HTR-8/SVneo (cell line): ENCODE data around the gene FBXO48.
"Not testable (repeated sequence)": the region's sequence is repeated elsewhere in the genome, so short reads cannot be mapped to it uniquely, and the experiment has no call there.

Experiments
- DNase-seq: peaks from one replicate; pipeline ENCODE4 v3.0.0; 2011; ENCODE audit warnings: low spot score, mixed read lengths; ENCODE audit not compliant: insufficient read length
- FAIRE-seq: peaks from 2 replicates; lab custom pipeline; 2011; peaks lifted over from hg19 to GRCh38; lab: Jason Lieb, UNC

The FBXO48 gene

GRCh38 chr2:68475110-68475509, 8.0 kb upstream of the FBXO48 start:
- FAIRE-seq = peak; percentile 54
- no peak for DNase-seq

GRCh38 chr2:68472796-68473414, 5.8 kb upstream of the FBXO48 start:
- FAIRE-seq = no peak
- no peak for DNase-seq

GRCh38 chr2:68471385-68471784, 4.3 kb upstream of the FBXO48 start:
- DNase-seq (no peak), FAIRE-seq (no peak)

- FAIRE-seq = no peak
- no peak for DNase-seq
Measured at GRCh38 chr2:68469935-68470334, 2.8 kb upstream of the FBXO48 start.

GRCh38 chr2:68468801-68469200, 1.7 kb upstream of the FBXO48 start:
- FAIRE-seq = no peak
- no peak for DNase-seq

GRCh38 chr2:68466778-68467076, 367 bp downstream of the FBXO48 start:
- FAIRE-seq (no peak), DNase-seq (no peak)

GRCh38 chr2:68466361-68466777, 725 bp downstream of the FBXO48 start:
- no peak for DNase-seq
- FAIRE-seq = no peak

GRCh38 chr2:68465081-68465916, 1.8 kb downstream of the FBXO48 start:
- FAIRE-seq = no peak
- no peak for DNase-seq

- DNase-seq (no peak), FAIRE-seq (no peak)
Measured at GRCh38 chr2:68464651-68465050, 2.4 kb downstream of the FBXO48 start.

- no peak for FAIRE-seq
- peak; percentile 41 for DNase-seq
Measured at GRCh38 chr2:68463287-68463877, 3.7 kb downstream of the FBXO48 start.

GRCh38 chr2:68458981-68459380, 8.1 kb downstream of the FBXO48 start:
- DNase-seq (no peak), FAIRE-seq (no peak)

GRCh38 chr2:68456198-68456597, 10.9 kb downstream of the FBXO48 start:
- DNase-seq (no peak), FAIRE-seq (no peak)

GRCh38 chr2:68454719-68455118, 12.4 kb downstream of the FBXO48 start:
- no peak for DNase-seq
- no peak for FAIRE-seq

- DNase-seq (no peak), FAIRE-seq (no peak)
Measured at GRCh38 chr2:68453761-68454360, 13.2 kb downstream of the FBXO48 start.

- DNase-seq (no peak), FAIRE-seq (no peak)
Measured at GRCh38 chr2:68452158-68452900, 14.8 kb downstream of the FBXO48 start.

- FAIRE-seq = peak; percentile 13
Measured at GRCh38 chr2:68448671-68449653, 18.1 kb downstream of the FBXO48 start.

GRCh38 chr2:68447118-68447517, 20.0 kb downstream of the FBXO48 start:
- DNase-seq (no peak), FAIRE-seq (no peak)

More at GRCh38 chr2:68448671-68449653, 18.1 kb downstream of the FBXO48 start:
- no peak for DNase-seq

- not testable (repeated sequence) for DNase-seq, FAIRE-seq
Measured at GRCh38 chr2:68446425-68446824, 20.7 kb downstream of the FBXO48 start.

GRCh38 chr2:68441994-68442322, 25.1 kb downstream of the FBXO48 start:
- DNase-seq (no peak), FAIRE-seq (no peak)
